IPS-15b (cell line): ENCODE results near the gene TDRD12.

Experiments used
- H3K27me3 ChIP-seq: one replicate; pipeline ENCODE4 v1.6.1; 2013; ENCODE audit warnings: low read length; ENCODE audit not compliant: control insufficient read depth, insufficient read depth
- H3K36me3 ChIP-seq: one replicate; pipeline ENCODE4 v1.6.1; 2013; ENCODE audit warnings: low read length; ENCODE audit not compliant: control insufficient read depth, insufficient read depth
- H3K4me1 ChIP-seq: one replicate; pipeline ENCODE4 v1.6.1; 2013; ENCODE audit warnings: mild to moderate bottlenecking, low read length; ENCODE audit not compliant: control insufficient read depth, insufficient read depth
- H3K4me3 ChIP-seq: one replicate; pipeline ENCODE4 v1.5.1; 2013; ENCODE audit warnings: low read depth, low read length
- H3K9ac ChIP-seq: one replicate; pipeline ENCODE4 v1.6.1; 2013; ENCODE audit warnings: low read depth, mild to moderate bottlenecking, low read length
- H3K9me3 ChIP-seq: one replicate; pipeline ENCODE4 v1.6.1; 2013; ENCODE audit warnings: mild to moderate bottlenecking, low read length; ENCODE audit not compliant: control insufficient read depth, insufficient read depth

The TDRD12 gene

DNA sequence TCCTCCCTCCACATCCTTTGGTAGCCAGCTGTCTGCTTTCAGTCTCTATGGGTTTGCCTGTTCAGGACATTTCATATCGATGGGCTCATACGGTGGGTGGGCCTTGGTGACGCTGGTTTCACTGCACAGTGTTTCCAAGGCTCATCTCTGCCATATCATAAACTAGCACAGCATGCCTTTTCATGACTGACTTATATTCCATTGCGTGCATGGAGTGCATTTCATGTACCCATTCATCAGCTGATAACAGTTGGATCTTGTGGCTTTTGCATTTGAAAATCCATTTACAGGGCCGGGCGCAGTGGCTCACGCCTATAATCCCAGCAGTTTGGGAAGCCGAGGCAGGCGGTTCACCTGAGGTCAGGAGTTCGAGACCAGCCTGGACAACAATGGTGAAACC lies 69.9 kb downstream of the TDRD12 start:
- H3K9ac ChIP-seq = no peak overlapping the region
- peaks cover 2% of the 10 kb centered on the region for H3K36me3 ChIP-seq
- H3K9me3 ChIP-seq = no peaks in the 10 kb centered on the region
- H3K4me3 ChIP-seq = no peak overlapping the region
- H3K27me3 ChIP-seq = no peaks in the 10 kb centered on the region
- peaks cover 4% of the 10 kb centered on the region for H3K4me1 ChIP-seq

DNA sequence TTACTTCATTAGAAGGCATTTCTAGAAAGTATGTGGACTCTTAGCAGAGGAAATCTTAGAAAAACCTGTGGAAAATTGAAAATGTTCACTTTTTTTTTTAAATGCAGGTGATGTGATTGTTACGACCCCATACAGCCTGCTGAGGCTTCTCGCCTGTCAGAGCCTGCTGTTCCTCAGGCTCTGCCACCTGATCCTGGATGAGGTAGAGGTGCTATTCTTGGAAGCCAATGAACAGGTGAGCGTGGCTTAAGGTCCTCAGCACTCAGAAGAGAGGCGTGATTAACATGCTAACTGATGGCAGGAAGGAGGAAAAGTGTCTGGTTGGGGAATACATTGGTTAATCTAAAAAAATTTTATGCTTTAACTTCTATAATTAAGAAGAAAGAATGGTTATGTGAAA lies 78.6 kb downstream of the TDRD12 start:
- no peaks in the 10 kb centered on the region for H3K4me1 ChIP-seq
- H3K4me3 ChIP-seq = no peak overlapping the region
- no peak overlapping the region for H3K9ac ChIP-seq
- no peaks in the 10 kb centered on the region for H3K36me3 ChIP-seq
- H3K27me3 ChIP-seq = no peaks in the 10 kb centered on the region
- H3K9me3 ChIP-seq = no peaks in the 10 kb centered on the region

DNA sequence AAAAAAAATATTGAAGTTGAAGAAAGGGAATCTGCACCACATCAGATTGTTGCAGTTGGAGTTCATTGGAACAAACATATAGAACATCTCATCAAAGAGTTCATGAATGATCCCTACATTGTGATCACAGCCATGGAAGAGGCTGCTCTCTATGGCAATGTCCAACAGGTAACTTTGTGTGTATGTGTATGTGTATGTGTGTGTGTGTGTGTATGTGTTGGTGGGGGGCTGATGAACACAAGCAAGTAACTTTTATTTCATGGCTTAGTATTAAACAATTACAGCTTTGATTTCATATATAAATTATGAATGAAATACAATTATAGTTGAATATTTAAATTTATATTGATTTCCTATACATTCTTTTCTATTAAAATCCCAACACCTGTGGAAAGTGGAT lies 80.6 kb downstream of the TDRD12 start:
- H3K27me3 ChIP-seq = no peaks in the 10 kb centered on the region
- H3K9me3 ChIP-seq = no peaks in the 10 kb centered on the region
- H3K9ac ChIP-seq = no peak overlapping the region
- H3K4me1 ChIP-seq = no peaks in the 10 kb centered on the region
- H3K36me3 ChIP-seq = no peaks in the 10 kb centered on the region
- no peak overlapping the region for H3K4me3 ChIP-seq

DNA sequence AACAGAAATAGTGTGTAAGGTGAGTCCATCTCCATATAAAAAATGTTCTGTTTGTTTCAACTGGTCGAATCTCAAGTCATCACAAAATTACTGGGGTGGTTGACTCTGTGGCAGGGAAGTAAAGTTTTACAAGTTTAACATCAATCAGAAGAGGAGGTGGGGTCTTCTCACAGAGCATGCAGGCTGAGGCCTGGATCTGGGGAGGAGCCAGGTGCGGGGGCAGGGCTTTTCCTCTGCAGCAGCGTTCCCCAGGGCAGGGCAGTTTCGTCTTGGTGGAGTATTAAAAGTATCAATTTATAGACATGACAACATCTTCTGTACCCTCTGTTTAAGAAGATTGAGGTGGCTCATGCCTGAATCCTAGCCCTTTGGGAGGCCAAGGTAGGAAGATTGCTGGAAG lies 81.2 kb downstream of the TDRD12 start:
- H3K9me3 ChIP-seq = no peaks in the 10 kb centered on the region
- no peaks in the 10 kb centered on the region for H3K4me1 ChIP-seq
- no peaks in the 10 kb centered on the region for H3K36me3 ChIP-seq
- no peak overlapping the region for H3K4me3 ChIP-seq
- H3K9ac ChIP-seq = no peak overlapping the region
- H3K27me3 ChIP-seq = no peaks in the 10 kb centered on the region

DNA sequence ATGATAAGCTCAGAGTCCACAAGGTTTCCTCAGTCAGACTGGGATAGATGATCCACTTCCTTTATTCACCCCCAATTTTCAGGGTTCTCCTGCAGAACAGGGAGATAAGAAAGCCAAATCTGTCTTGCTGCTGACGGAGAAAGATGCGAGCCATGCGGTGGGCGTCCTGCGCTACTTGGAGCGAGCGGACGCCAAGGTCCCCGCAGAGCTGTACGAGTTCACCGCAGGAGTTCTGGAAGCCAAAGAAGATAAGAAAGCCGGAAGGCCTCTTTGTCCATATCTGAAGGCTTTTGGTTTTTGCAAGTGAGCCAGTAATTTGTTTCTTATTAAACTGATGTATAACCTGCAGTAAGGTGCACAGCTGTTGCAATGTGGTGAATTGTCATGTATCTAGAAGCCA lies 83.3 kb downstream of the TDRD12 start:
- H3K9ac ChIP-seq = no peak overlapping the region
- no peaks in the 10 kb centered on the region for H3K27me3 ChIP-seq
- H3K36me3 ChIP-seq = no peaks in the 10 kb centered on the region
- H3K4me3 ChIP-seq = no peak overlapping the region
- H3K9me3 ChIP-seq = no peaks in the 10 kb centered on the region
- no peaks in the 10 kb centered on the region for H3K4me1 ChIP-seq

DNA sequence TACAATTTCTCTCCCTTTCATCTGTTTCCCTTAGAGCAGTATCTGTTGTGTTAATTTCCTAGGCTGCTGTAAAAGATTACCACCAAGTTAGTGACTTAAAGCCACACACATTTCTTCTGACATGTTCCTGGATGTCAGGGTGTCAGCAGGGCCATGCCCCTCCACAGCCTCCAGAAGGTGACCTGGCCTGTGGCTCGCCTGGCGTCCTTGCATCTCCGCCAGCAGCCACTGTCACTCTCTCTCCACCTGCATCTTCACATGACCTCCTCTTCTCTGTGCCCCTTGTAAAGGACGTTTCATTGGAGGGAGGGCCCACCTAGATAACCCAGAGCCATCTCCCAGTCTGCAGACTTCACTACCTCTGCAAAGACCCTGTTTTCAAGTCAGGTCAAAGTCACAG lies 88.7 kb downstream of the TDRD12 start:
- Histone ChIP-seq H3K27me3 (no peaks in the 10 kb centered on the region), H3K4me3 (no peak overlapping the region), H3K9me3 (no peaks in the 10 kb centered on the region), H3K4me1 (no peaks in the 10 kb centered on the region), H3K9ac (no peak overlapping the region), H3K36me3 (no peaks in the 10 kb centered on the region)

DNA sequence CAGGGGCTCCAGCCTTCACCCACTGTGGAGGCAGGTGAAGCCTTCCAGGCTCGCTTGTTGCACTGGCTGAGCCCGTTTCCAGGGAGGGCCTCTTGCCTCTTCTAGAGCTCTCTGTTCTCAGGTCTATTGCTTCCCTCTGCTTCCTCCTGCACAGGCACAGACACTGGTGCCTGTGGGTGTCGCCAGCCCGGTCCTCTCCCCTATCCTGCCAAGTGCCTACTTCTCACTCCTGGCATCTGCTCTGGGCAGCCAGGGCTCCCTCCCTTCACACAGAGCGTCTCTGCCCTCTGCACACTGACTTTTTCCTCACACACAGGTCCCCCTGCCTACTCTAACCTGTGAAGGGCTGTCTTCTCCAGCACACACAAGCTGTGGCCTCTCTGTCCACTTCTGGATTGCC lies 89.7 kb downstream of the TDRD12 start:
- no peaks in the 10 kb centered on the region for H3K27me3 ChIP-seq
- H3K4me1 ChIP-seq = no peaks in the 10 kb centered on the region
- H3K9me3 ChIP-seq = no peaks in the 10 kb centered on the region
- H3K4me3 ChIP-seq = no peak overlapping the region
- no peak overlapping the region for H3K9ac ChIP-seq
- H3K36me3 ChIP-seq = no peaks in the 10 kb centered on the region

DNA sequence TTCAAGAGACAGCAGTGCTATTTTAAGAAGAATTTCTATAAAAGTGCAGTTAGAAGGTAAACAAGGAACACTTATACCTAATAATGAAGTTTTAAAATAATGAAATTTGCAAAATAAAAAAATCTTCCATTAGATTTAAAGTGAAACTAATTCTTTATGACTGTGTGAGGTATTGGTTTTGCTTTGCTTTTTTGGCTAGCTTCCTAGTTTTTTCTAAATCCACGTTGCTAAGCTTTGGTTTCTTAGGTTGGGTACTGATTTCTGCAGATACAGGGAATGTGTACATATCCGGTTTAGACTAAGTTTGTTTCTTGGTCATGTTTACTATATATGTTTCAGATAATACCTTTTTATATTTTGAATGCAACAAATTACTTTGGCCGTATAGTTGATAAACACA lies 90.2 kb downstream of the TDRD12 start:
- H3K27me3 ChIP-seq = no peaks in the 10 kb centered on the region
- H3K9ac ChIP-seq = no peak overlapping the region
- H3K4me1 ChIP-seq = no peaks in the 10 kb centered on the region
- no peaks in the 10 kb centered on the region for H3K36me3 ChIP-seq
- no peak overlapping the region for H3K4me3 ChIP-seq
- no peaks in the 10 kb centered on the region for H3K9me3 ChIP-seq

DNA sequence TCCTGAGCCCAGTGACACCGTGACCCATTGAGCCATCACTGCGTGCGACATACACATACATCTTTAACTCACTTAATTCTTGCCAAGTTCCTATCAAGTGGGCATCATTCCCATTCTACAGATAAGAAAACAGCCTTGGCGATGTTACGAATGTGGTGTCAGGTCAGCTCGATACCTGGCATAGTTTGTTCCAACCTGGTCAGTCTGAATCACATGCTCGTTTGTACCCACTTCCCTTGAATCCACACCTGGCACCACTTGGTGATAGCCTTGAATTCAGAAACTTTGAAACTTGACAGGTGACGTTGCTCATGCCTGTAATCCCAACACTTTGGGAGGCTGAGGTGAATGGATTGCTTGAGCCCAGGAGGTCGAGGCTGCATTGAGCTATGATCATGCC lies 90.9 kb downstream of the TDRD12 start:
- Histone ChIP-seq H3K9ac (no peak overlapping the region), H3K27me3 (no peaks in the 10 kb centered on the region), H3K9me3 (no peaks in the 10 kb centered on the region), H3K4me1 (no peaks in the 10 kb centered on the region), H3K36me3 (no peaks in the 10 kb centered on the region), H3K4me3 (no peak overlapping the region)

DNA sequence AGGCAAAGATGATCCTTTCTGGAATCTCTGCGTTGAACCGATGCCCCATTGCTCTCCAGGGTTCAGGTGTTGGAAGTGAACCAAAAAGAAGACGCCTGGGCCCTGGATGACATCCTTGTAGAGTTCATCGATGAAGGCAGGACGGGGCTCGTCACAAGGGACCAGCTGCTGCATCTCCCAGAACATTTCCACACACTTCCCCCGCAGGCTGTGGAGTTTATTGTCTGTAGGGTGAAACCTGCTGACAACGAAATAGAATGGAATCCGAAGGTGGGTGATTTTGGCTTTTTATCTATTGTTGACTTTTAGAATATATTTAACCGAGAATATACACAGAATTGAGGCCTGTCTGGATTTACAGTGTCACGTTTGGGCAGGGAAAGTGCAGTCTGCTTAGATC lies 91.6 kb downstream of the TDRD12 start:
- Histone ChIP-seq H3K9me3 (no peaks in the 10 kb centered on the region), H3K36me3 (no peaks in the 10 kb centered on the region), H3K9ac (no peak overlapping the region), H3K27me3 (no peaks in the 10 kb centered on the region), H3K4me1 (peaks cover 2% of the 10 kb centered on the region), H3K4me3 (no peak overlapping the region)

DNA sequence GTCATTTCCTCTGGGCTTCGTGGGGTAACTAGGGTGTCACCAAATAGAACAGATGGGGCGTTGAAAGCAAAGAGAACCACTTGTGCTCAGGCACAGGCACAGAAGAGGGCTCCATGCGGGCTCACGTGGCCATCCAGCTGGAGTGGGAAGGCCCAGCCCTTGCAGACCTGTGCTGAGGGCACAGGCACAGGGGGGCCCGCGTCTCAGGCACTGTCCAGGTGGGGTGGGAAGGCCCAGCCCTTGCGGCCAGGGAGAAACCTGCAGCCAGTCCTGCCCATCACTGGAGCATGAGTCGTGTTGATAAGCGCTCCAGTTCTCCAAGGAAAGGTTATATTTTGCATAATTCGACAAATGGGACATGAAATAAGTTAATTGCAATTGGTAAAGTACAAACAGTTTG lies 92.5 kb downstream of the TDRD12 start:
- peaks cover 10% of the 10 kb centered on the region for H3K4me1 ChIP-seq

DNA sequence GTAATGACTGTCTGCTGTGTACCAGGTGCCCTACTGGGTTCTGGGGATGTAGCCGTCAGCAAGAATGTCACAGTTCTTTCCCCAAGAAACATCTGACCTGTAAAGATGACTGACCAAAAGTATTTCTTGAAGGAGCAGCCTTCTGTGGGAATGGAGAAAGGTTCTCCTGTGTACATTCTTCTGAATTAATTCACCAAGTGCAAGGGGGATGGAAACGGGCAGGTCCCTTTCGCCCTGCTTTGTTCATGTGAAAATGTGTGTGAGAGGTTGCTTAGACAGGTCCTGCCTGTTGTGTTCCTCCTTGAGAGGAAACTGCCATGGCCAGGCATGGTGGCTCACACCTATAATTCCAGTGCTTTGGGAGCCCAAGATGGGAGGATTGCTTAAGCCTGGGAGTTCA lies 93.0 kb downstream of the TDRD12 start:
- Histone ChIP-seq H3K27me3 (no peaks in the 10 kb centered on the region), H3K4me1 (peaks cover 13% of the 10 kb centered on the region), H3K4me3 (no peak overlapping the region), H3K9me3 (no peaks in the 10 kb centered on the region), H3K9ac (no peak overlapping the region), H3K36me3 (no peaks in the 10 kb centered on the region)

More for the DNA sequence above, 92.5 kb downstream of the TDRD12 start:
- no peak overlapping the region for H3K4me3 ChIP-seq
- H3K9ac ChIP-seq = no peak overlapping the region
- no peaks in the 10 kb centered on the region for H3K9me3 ChIP-seq
- H3K27me3 ChIP-seq = no peaks in the 10 kb centered on the region
- no peaks in the 10 kb centered on the region for H3K36me3 ChIP-seq

DNA sequence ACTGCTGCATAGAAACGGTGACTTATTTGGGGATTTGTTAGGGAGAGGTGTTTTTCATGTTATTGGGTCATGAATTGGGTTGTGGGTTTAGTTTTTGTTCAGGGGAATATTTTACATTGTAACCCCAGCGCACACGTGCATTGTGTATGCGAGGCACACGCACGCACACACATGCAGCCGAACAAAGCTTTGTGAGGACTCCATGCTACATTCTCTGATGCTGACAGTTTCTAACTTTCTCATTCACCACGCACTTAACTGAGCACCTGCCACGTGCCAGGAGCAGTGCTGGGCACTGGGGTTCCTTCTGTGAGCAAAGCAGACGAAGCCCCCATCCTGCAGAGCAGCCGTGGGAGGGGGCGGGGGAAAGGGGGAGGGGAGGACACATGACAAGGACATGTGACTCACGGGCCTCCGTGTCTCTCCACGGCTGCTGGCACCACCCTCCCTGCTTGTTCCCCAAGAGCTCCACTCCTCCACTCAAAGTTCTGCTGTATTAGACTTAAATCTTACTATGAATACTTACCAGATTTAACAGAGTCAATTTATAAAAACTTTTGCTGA lies 94.4 kb downstream of the TDRD12 start:
- Histone ChIP-seq H3K9ac (no peak overlapping the region), H3K4me1 (peaks cover 13% of the 10 kb centered on the region), H3K27me3 (no peaks in the 10 kb centered on the region), H3K9me3 (no peaks in the 10 kb centered on the region), H3K36me3 (no peaks in the 10 kb centered on the region), H3K4me3 (no peak overlapping the region)
